K562 (cell line): Measurements from ENCODE around the gene RASGRP4. TPM values are rescaled to one million over a fixed set of nuclear protein-coding genes. Genes with fewer than 3 reads are reported as not detected.

Experiments used
- ARID4B ChIP-seq: sonication (generic); formaldehyde crosslinking; IDR thresholded peaks from 2 replicates; pipeline ENCODE4 v1.8.0; 2022; ENCODE audit warnings: mild to moderate bottlenecking, missing genetic modification reagents
- ATF7 ChIP-seq: fragments of 450-650 bp; IDR thresholded peaks from 2 replicates; pipeline ENCODE4 v1.7.1; 2014; ENCODE audit warnings: mild to moderate bottlenecking, moderate library complexity
- BHLHE40 ChIP-seq: IDR thresholded peaks from 2 replicates; pipeline ENCODE4 v1.6.1; 2011; ENCODE audit warnings: low read length, improper control_type of control experiment
- CREB1 ChIP-seq, 2 experiments: sonication (generic) in 1 of 2; formaldehyde crosslinking in 1 of 2; IDR thresholded peaks; 2 replicates each; pipeline versions ENCODE4 v1.6.1 to v1.8.0; 2012 to 2022; ENCODE audit warnings: inconsistent platforms in 1 of 2, mild to moderate bottlenecking in 1 of 2, missing genetic modification reagents in 1 of 2, moderate library complexity in 1 of 2
- E2F6 ChIP-seq, 2 experiments: IDR thresholded peaks; 2 replicates each; pipeline ENCODE4 v1.6.1; 2011; ENCODE audit warnings: borderline replicate concordance in 1 of 2, control low read depth in 1 of 2, low read depth in 1 of 2, low read length in 1 of 2, mild to moderate bottlenecking in 1 of 2, mixed read lengths in 1 of 2, moderate library complexity in 1 of 2; ENCODE audit not compliant: insufficient read depth in 1 of 2, insufficient read length in 1 of 2, poor library complexity in 1 of 2, severe bottlenecking in 1 of 2; ENCODE audit errors: extremely low read depth in 1 of 2
- ELF2 ChIP-seq: fragments of 250-450 bp; sonication (Bioruptor Pico); IDR thresholded peaks from 2 replicates; pipeline ENCODE4 v1.5.0; 2021; ENCODE audit warnings: mild to moderate bottlenecking
- KLF1 ChIP-seq: fragments of 450-650 bp; IDR thresholded peaks from 2 replicates; pipeline ENCODE4 v1.6.1; 2016; ENCODE audit warnings: missing genetic modification characterization, missing compliant biosample characterization
- MXD1 ChIP-seq: fragments of 250-450 bp; sonication (Bioruptor Pico); IDR thresholded peaks from 2 replicates; pipeline ENCODE4 v1.8.0; 2021; ENCODE audit warnings: borderline replicate concordance, mild to moderate bottlenecking, moderate library complexity; ENCODE audit not compliant: poor library complexity, severe bottlenecking
- RBM22 ChIP-seq: fragments of 200-400 bp; formaldehyde crosslinking; IDR thresholded peaks from 2 replicates; pipeline ENCODE4 v1.6.1; 2018; ENCODE audit warnings: low read length, low read depth; ENCODE audit not compliant: poor library complexity, severe bottlenecking
- SP1 ChIP-seq: sonication (generic); formaldehyde crosslinking; IDR thresholded peaks from 2 replicates; pipeline ENCODE4 v1.8.1; 2022; ENCODE audit warnings: mild to moderate bottlenecking, missing genetic modification reagents
- SP2 ChIP-seq: IDR thresholded peaks from 2 replicates; pipeline ENCODE4 v1.6.1; 2011; ENCODE audit warnings: mild to moderate bottlenecking, low read depth, low read length, moderate library complexity; ENCODE audit not compliant: poor library complexity, severe bottlenecking; ENCODE audit errors: extremely low read depth
- ZKSCAN1 ChIP-seq: fragments of 150-350 bp; IDR thresholded peaks from 2 replicates; pipeline ENCODE4 v1.6.1; 2016; ENCODE audit warnings: low read depth, low read length
- ZNF212 ChIP-seq: fragments of 450-650 bp; formaldehyde crosslinking; IDR thresholded peaks from 2 replicates; pipeline ENCODE4 v1.4.0; 2020; ENCODE audit warnings: mild to moderate bottlenecking
- ZNF511 ChIP-seq: sonication (generic); formaldehyde crosslinking; IDR thresholded peaks from 2 replicates; pipeline ENCODE4 v1.8.0; 2022; ENCODE audit warnings: mild to moderate bottlenecking, missing genetic modification reagents
- ZNF76 ChIP-seq: fragments of 250-450 bp; sonication (Bioruptor Pico); IDR thresholded peaks from 2 replicates; pipeline ENCODE4 v1.4.0; 2020; ENCODE audit warnings: mild to moderate bottlenecking, moderate library complexity, borderline replicate concordance
- polyA plus RNA-seq, 8 experiments: library from polyadenylated mRNA; depleted of rRNA in 4 of 8; stranded (reverse) in 5 of 8; unstranded in 3 of 8; fragments of >200 nt; fragmentation: Nextera tagmentation in 2 of 8; fragmentation: Illumina TruSeq in 1 of 8; extraction: Ambion mirVana in 2 of 8; extraction: Trizol in 1 of 8; gene quantifications; 2 replicates each; pipeline versions ENCODE4 v1.2.1 to v1.2.3, GENCODE V29; 2011 to 2014; ENCODE audit warnings: inconsistent platforms in 1 of 8, missing spikeins in 1 of 8
- total RNA-seq, 7 experiments: library from RNA; depleted of rRNA in 6 of 7; stranded (reverse); fragments of >200 nt in 6 of 7; fragmentation: Illumina TruSeq in 2 of 7; extraction: Trizol in 2 of 7; gene quantifications; 2 replicates each; pipeline versions ENCODE4 v1.2.1 to v1.2.3, GENCODE V29; 2011 to 2021; ENCODE audit warnings: low replicate concordance in 1 of 7

The RASGRP4 gene
- total and polyA plus RNA-seq, 9 of the 15 experiments (the other 6 are each of a cell fraction or from before 2014, with no cell fraction given): 0.39 to 4.6 (median 3.8) TPM

- TF ChIP-seq ARID4B (CRISPR knock-in tag) (peak; percentile 65; the same call in 1 of the 2 replicates), ATF7 (peak; percentile 53; the same call in 1 of the 2 replicates), RBM22 (peak; percentile 52), KLF1 (tag) (0 out of 2 replicates have a peak, but pooled peaks have one; percentile 17), SP2 (peak; percentile 78), ZNF76 (CRISPR knock-in tag) (no peak), ELF2 (CRISPR knock-in tag) (peak; percentile 85), ZNF511 (CRISPR knock-in tag) (peak; percentile 28; the same call in 1 of the 2 replicates), ZKSCAN1 (no peak), CREB1 (IDR thresholded peaks at IDR 0.05) (no peak; the same call in 1 of the 2 replicates), CREB1 (CRISPR knock-in tag; IDR thresholded peaks at IDR 0.05) (peak; percentile 78), ZNF212 (CRISPR knock-in tag) (no peak), BHLHE40 (peak; percentile 89), MXD1 (no peak), SP1 (peak; percentile 100), E2F6 (IDR thresholded peaks at IDR 0.05; ENCODE audit: borderline replicate concordance in 1 of 2, extremely low read depth in 1 of 2, insufficient read depth in 1 of 2, insufficient read length in 1 of 2, low read depth in 1 of 2, low read length in 1 of 2, poor library complexity in 1 of 2, severe bottlenecking in 1 of 2) (peak; percentile 86 to 98)
Measured at GRCh38 chr19:38402967-38403674, 22.9 kb downstream of the RASGRP4 start, which contains the start of gene FAM98C (continued).
